Sigmoid colon (tissue), 7 donors: Measurements from ENCODE around the gene CAV2. TPM values are rescaled to one million over a fixed set of nuclear protein-coding genes. Genes with fewer than 3 reads are reported as not detected.
A peak's percentile ranks its signal among the peaks of the same experiment; 100 is the strongest.

Experiments
- DNase-seq: peaks from one replicate; pipeline ENCODE4 v3.0.0-alpha.2; 2019
- H3K27ac ChIP-seq, 4 donors: fragments of 200-600 bp; sonication (generic); one replicate each; pipeline ENCODE4 v1.5.1; 2016 to 2019; ENCODE audit warnings: mild to moderate bottlenecking in 1 of 4
- H3K27me3 ChIP-seq, 3 donors: fragments of 200-600 bp; sonication (generic); one replicate each; pipeline ENCODE4 v1.5.1; 2019; ENCODE audit warnings: mild to moderate bottlenecking in 1 of 3
- H3K36me3 ChIP-seq, 4 donors: fragments of 200-600 bp; sonication (generic); one replicate each; pipeline ENCODE4 v1.5.1; 2016 to 2019
- H3K4me1 ChIP-seq, 4 donors: fragments of 200-600 bp; sonication (generic); one replicate each; pipeline ENCODE4 v1.5.1; 2017 to 2019
- H3K4me3 ChIP-seq, 4 donors: fragments of 200-600 bp; sonication (generic); one replicate each; pipeline ENCODE4 v1.5.1; 2017 to 2019; ENCODE audit warnings: mild to moderate bottlenecking in 2 of 4, moderate library complexity in 1 of 4
- H3K9me3 ChIP-seq, 4 donors: fragments of 200-600 bp in 3 of 4; sonication (generic) in 3 of 4; one replicate each; pipeline versions ENCODE4 v1.5.1 to v1.6.1; 2013 to 2019
- CTCF ChIP-seq, 4 experiments: fragments of 450-650 bp in 3 of 4; fragments of 200-600 bp in 1 of 4; IDR thresholded peaks; one replicate each; pipeline ENCODE4 v1.5.1; 2016 to 2019; ENCODE audit warnings: antibody characterized with exemption in 4 of 4, mild to moderate bottlenecking in 3 of 4, moderate library complexity in 2 of 4
- EP300 ChIP-seq, 4 donors: sonication (generic); formaldehyde crosslinking; IDR thresholded peaks; one replicate each; pipeline ENCODE4 v1.6.1; 2017; ENCODE audit warnings: antibody characterized with exemption in 4 of 4
- POLR2A ChIP-seq, 2 donors: fragments of 450-650 bp; IDR thresholded peaks; one replicate each; pipeline ENCODE4 v1.6.1; 2016; ENCODE audit warnings: antibody characterized with exemption in 2 of 2, mild to moderate bottlenecking in 2 of 2, moderate library complexity in 2 of 2
- POLR2AphosphoS5 ChIP-seq, 4 donors: sonication (generic); formaldehyde crosslinking; IDR thresholded peaks; one replicate each; pipeline ENCODE4 v1.6.1; 2017; ENCODE audit warnings: antibody characterized with exemption in 4 of 4
- WGBS, 2 donors: extraction: QIAGEN DNeasy Blood & Tissue Kit; methylation state at CpG; one replicate each; pipeline ENCODE4 v1.1.7; 2013; 5-methylcytosine and 5-hydroxymethylcytosine counted together
- intact Hi-C: fragments of 100-400 bp; cut with DNase I; formaldehyde crosslinking; loops from one replicate; pipeline ENCODE4 v1.15.1; 2023
- polyA plus RNA-seq, 3 donors: library from polyadenylated mRNA; stranded (reverse); fragments of 200-250 nt; gene quantifications; one replicate each; pipeline ENCODE4 v1.2.3, GENCODE V29; 2013
- total RNA-seq, 4 donors: library from RNA; depleted of rRNA; stranded (reverse); fragments of >200 nt; gene quantifications; one replicate each; pipeline ENCODE4 v1.1.0, GENCODE V29; 2016
- donor health status: healthy with polysubstance abuse.
- donor health status: Bipolar disorder and iron deficiency.
- donor health status: healthy.

The CAV2 gene
- total and polyA plus RNA-seq, 7 donors: 4.6 to 142 (median 81.8) TPM

- H3K27me3 ChIP-seq: no peaks in the 10 kb centered on the region
- no peaks in the 10 kb centered on the region for H3K9me3 ChIP-seq
- peaks cover 0 to 26% (median 7%) of the 10 kb centered on the region in 4 donors for H3K36me3 ChIP-seq
- peaks cover 0 to 77% (median 64%) of the 10 kb centered on the region in 4 donors for H3K4me1 ChIP-seq
- DNase-seq: no peak
- H3K4me3 ChIP-seq: no peak overlapping the region
- TF ChIP-seq EP300 (IDR thresholded peaks at IDR 0.05) (no peak), POLR2A (IDR thresholded peaks at IDR 0.05) (no peak), POLR2AphosphoS5 (IDR thresholded peaks at IDR 0.05) (no peak), CTCF (IDR thresholded peaks at IDR 0.05) (no peak)
- intact Hi-C loops: no loop called here
- peak overlapping the region in 3 of 4 donors; percentile 61 to 97 (median 82) for H3K27ac ChIP-seq
- 84 to 85% methylated on average over 4 of the region's 4 CpGs for WGBS, 2 donors
Measured at GRCh38 chr7:116557901-116558300, 58.4 kb downstream of the CAV2 start.

Other genes with a start within 250 kb of the CAV2 start
- 100 to 1,000 TPM; 328 to 857 (median 577) TPM for gene CAV1, start 25.3 kb downstream of the CAV2 start, total RNA-seq
- 10 to 100 TPM in 2 of 3 donors, 1 to 10 TPM in 1; 8.8 to 32.5 (median 18.6) TPM for gene CAV1, start 25.3 kb downstream of the CAV2 start, polyA plus RNA-seq
- gene MET, start 172.5 kb downstream of the CAV2 start, total RNA-seq: 10 to 100 TPM; 15.9 to 21.6 (median 18.6) TPM
- gene MET, start 172.5 kb downstream of the CAV2 start, polyA plus RNA-seq: 10 to 100 TPM in 1 of 3 donors, 1 to 10 TPM in 2; 1.2 to 10.5 (median 1.8) TPM